SK-N-SH (cell line): ENCODE data around the gene AKAP3.

Experiments used
- GABPA ChIP-seq: IDR thresholded peaks from 2 replicates; pipeline ENCODE4 v1.4.0; 2012; ENCODE audit warnings: low read depth, mild to moderate bottlenecking
- RXRA ChIP-seq: IDR thresholded peaks from 2 replicates; pipeline ENCODE4 v1.4.0; 2012; ENCODE audit warnings: low read depth, mild to moderate bottlenecking, borderline replicate concordance
- TAF1 ChIP-seq: IDR thresholded peaks from 2 replicates; pipeline ENCODE4 v1.6.1; 2012; ENCODE audit warnings: low read depth, mild to moderate bottlenecking, low read length, moderate library complexity, borderline replicate concordance
- TF ChIP-seq, protein P1 (sequence below): fragments of 200-600 bp; sonication (generic); IDR thresholded peaks from 2 replicates; pipeline ENCODE4 v1.6.1; 2017; ENCODE audit warnings: antibody characterized with exemption, mild to moderate bottlenecking, moderate library complexity

- TF ChIP-seq, protein P1, sequence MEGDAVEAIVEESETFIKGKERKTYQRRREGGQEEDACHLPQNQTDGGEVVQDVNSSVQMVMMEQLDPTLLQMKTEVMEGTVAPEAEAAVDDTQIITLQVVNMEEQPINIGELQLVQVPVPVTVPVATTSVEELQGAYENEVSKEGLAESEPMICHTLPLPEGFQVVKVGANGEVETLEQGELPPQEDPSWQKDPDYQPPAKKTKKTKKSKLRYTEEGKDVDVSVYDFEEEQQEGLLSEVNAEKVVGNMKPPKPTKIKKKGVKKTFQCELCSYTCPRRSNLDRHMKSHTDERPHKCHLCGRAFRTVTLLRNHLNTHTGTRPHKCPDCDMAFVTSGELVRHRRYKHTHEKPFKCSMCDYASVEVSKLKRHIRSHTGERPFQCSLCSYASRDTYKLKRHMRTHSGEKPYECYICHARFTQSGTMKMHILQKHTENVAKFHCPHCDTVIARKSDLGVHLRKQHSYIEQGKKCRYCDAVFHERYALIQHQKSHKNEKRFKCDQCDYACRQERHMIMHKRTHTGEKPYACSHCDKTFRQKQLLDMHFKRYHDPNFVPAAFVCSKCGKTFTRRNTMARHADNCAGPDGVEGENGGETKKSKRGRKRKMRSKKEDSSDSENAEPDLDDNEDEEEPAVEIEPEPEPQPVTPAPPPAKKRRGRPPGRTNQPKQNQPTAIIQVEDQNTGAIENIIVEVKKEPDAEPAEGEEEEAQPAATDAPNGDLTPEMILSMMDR, result no peak
- no peak for TF ChIP-seq GABPA
- TF ChIP-seq RXRA, result no peak
- no peak for TF ChIP-seq TAF1
Measured at GRCh38 chr12:4663971-4664505, 15.2 kb upstream of the AKAP3 start.
